Activated CD8-positive, alpha-beta memory T cell treated with anti-CD3 and anti-CD28 coated beads for 24 hours (primary cell): ENCODE data around the gene SORCS2.

Experiments used
- DNase-seq: peaks from one replicate; pipeline ENCODE4 v3.0.0-alpha.2; 2020

Gene SORCS2

DNA sequence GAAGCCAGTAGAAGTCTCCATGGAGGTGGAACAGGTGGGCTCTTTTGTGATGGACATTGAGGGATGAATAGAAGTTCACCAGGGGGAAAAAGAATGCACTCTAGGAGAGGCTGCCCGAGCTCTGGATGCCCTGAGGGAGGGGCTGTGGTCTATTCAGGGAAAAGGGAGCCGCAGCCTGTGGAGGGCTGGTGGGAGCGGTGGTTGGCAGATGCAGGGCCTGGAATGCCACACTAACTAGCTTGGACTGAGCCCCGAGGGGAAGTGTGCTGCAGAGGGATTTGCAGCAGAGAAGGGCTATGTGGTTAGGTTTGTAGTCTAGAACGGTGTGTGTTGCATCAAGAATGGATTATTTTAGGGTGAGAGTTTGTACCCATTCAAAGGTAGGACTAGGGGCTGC is 271.9 kb downstream of the SORCS2 start:
- no peak for DNase-seq

GRCh38 chr4:7465017-7465416 is 272.7 kb downstream of the SORCS2 start:
- no peak for DNase-seq

DNA sequence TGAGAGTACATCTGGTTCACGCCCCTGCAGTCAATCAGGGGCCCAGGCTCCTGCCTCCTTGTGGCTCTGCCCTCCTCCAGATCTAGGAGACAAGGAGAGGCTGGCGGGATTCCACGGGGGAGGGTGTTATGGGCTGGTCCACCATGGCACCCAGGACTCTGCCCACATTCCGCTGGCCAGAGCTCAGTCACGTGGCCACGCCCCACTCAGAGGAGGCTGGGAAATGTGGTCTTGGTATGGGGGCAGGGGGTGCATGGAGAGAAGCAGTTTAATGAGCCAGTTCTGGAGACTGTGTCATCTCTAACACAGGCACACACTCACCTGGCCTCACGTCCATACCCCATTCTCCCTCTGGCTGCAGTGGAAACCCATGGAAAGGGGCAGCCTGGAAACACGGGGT is 273.9 kb downstream of the SORCS2 start:
- no peak for DNase-seq

GRCh38 chr4:7466904-7467303 is 274.6 kb downstream of the SORCS2 start:
- DNase-seq = no peak

- DNase-seq = no peak
These were observed 275.1 kb downstream of the SORCS2 start for GRCh38 chr4:7467471-7467870.

DNA sequence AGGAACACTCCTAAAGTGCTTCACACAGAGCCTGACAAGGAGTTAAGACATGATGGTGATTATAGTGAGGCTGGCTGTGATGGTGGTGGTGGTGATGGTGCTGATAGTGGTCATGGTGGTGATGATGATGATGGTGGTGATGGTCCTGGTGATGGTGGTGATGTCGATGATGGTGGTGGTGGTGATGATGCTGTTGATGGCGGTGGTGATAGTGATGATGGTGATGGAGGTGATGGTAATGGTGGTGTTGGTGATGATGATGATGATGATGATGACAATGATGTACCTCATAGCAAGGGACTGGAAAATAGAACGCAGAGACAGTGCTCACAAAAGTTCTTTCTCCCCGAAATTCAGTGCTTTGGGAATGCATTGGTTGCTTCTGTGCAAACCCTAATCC is 276.7 kb downstream of the SORCS2 start:
- DNase-seq = no peak

DNA sequence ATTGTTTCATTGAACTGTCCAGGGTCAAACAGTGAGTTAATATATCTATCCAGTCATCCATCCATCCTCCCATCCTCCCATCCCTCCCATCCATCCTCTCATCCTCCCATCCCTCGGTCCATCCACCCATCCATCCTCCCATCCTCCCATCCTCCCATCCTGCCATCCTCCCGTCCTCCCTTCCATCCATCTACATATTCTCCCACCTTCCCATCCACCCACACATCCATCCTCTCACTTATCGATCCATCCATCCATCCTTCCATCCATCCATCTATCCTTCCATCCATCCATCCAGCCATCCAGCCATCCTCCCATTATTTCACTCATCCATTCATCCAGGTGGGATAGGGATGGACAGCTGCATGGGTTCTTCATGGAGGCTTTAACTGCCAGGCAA is 277.8 kb downstream of the SORCS2 start:
- DNase-seq = no peak

- DNase-seq = no peak
These were observed 278.3 kb downstream of the SORCS2 start for GRCh38 chr4:7470522-7471128.

DNA sequence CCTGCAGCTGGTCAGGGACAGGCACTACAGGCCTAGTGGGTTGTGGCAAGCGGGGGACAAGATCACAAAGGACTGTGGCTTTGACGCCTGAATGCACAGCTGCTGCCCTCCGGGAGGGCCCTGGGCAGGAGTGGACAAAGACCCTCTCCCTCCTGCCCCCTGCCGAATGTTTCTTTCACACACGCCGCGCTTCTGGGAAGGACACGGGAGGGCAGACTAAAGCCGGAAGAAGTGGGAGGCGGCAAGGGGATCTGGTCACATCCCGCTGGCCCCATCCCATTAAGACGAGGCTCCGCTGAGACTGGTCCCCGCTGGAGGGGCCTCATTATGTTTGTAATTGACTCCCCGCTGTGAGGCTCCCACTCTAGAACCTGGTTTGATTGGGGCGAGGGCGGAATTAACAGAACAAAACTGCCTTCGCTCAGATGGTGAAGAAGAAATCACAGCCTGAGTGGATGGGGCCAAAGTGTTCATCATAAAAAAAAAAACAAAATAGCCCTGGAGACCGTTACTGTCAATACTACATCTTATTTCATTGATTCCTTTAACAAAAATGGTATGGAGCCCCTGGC is 280.2 kb downstream of the SORCS2 start:
- DNase-seq = no peak

GRCh38 chr4:7473081-7473480 is 280.7 kb downstream of the SORCS2 start:
- no peak for DNase-seq

DNA sequence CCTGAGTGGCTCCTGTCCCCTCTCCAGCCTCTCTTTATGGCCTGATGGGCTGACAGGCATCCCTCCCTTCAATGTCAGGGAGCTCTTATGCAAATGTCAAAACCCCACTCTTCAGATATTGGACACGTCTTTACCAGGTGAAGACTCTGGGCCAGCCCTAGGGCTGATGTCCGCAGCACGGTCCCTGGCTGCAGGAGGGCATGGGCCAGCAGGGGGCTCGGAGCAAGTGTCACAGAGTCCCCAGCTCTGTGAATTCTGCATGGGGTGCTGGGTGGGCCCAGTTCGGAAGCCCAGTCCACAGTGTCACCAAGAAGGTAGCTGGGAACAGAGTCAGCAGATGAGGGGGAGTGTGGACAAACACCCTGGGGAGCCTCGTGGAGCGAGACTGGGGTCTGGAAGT is 282.0 kb downstream of the SORCS2 start:
- no peak for DNase-seq

GRCh38 chr4:7475207-7475606 is 282.9 kb downstream of the SORCS2 start:
- DNase-seq = no peak

GRCh38 chr4:7476820-7477219 is 284.5 kb downstream of the SORCS2 start:
- DNase-seq = no peak

DNA sequence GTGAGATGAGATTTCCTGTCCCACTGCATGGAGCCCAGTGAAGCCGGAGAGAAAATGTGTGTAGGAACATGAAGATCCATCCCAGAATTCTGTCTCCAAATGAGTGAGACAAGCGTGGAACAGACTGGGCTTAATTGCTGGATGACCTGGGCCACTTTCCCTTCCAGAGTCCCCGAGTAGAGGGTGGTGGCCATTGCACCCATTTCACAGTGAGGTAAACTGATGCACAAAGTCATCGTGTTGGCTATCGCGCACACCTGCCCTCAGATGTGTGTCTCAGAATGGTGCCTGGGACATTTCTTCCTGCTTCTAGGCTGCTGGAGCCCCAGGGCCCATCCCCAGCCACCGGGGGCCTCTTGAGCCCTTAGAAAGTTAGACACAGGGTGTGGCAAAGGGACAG is 285.4 kb downstream of the SORCS2 start:
- DNase-seq = no peak

DNA sequence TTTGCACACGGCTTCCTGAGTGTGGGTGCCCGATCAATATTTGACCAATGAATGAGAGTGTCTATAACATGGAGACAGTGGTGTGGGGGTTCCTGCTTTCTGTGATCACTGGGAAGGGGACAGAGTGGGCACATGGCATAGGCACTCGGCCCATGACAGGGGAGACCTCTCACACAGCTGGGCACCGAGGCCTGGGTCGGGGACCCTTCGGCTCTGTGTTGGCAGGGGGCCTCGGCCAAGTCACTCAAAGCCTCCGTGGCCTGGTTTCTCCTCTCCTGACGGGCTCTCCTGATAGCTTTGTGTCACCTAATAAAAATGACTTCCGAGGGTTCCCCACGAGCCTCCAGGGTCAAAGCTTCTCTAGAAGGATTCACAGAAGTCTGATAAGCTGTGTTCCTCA is 286.3 kb downstream of the SORCS2 start:
- DNase-seq = no peak

DNA sequence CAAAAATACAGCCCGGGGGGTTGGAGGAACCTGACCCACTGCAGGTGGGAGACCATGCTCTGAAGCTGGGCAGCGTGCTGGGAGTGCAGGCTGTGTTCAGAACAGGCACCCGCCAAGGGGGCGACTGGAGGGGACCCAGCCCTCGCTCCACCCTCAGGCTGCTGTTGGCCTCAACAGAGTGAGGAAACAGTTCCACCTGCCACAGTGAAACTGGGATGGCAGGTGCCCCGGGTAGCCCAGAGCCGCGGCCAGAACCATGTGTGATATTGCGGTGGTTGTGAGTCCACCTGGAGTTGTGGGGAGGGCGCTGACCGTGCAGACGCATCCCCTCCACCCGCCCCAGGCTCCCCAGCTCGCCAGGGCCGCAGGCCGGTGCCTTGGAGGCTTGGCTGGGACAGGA is 288.1 kb downstream of the SORCS2 start:
- no peak for DNase-seq

DNA sequence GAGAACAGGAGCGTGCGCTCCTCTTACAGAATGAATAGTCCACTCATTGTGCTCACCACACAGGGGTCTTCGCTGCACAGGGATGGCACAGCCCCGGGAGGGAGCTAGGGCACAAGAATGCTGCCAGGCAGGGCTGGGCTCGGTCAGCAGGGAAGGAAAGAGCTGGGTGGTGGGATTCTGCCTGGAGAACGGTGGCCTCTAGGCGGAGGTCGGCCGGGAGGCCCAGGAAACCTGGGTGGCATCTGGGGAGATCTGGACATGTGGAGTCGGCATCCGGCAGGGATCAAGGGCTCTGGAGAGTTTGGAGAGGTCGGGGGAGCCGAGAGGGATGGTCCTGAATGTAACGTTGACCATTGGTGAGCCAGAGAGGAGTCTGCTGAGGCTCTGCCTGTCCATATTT is 288.9 kb downstream of the SORCS2 start:
- no peak for DNase-seq

DNA sequence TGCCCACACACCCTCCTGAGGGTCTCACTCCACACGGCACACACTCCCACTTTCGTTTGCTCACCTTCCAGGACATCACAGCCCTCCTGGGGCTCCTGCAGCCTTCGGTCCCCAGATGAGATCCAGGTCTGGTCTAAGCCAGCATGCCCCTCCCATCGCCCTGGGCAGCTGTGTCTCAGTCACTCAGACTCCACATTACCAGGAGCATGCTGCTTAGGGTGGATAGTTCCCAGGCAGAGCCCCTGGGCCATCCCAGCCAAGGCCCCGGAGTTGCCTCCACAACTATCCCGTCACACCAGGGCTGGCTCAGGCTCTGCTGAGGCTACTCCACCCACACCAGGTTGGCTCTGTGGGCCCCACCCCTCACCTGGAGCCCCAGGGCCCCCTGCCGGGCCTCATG is 292.8 kb downstream of the SORCS2 start:
- DNase-seq = no peak

- no peak for DNase-seq
These were observed 293.8 kb downstream of the SORCS2 start for GRCh38 chr4:7486101-7486500.

DNA sequence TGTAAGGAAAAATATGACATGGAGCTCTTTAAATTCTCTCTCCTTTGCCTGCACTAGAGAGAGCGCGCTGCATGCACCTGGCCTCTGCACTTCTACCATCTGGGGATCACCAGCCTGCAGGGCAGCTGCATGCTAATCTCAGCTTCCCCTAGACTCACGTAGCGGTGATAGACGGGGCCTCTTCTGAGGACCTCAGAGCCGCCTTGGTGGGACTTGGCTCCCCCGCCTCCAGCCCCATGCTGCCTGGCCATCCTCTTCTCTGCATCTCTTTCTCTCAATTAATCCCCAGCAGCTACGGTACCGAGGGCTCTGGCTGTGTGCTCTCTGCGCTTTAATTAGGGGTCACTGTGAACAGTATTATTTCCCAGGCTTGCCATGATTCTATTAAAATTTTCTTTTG is 295.2 kb downstream of the SORCS2 start:
- DNase-seq = no peak

GRCh38 chr4:7487998-7488671 is 295.8 kb downstream of the SORCS2 start:
- no peak for DNase-seq

DNA sequence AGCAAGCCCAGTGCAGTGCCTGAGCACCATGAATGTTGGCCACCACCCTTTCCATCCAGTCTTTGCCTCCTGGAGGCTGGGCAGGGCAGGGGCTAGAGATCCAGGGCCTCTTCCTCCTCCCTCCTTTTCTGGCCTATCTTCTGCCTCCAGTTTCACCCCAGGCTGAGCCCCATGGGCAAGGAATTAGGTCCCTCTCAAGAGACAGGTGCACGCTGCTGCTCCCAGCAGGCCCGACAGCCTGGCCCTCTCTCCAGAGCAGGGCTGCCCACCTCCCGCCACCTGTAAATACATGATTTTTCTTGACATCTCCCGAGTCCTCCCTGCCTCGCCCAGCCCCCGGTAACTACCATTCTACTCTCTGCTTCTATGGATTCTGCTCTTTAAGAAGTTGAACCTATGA is 299.6 kb downstream of the SORCS2 start:
- no peak for DNase-seq

DNA sequence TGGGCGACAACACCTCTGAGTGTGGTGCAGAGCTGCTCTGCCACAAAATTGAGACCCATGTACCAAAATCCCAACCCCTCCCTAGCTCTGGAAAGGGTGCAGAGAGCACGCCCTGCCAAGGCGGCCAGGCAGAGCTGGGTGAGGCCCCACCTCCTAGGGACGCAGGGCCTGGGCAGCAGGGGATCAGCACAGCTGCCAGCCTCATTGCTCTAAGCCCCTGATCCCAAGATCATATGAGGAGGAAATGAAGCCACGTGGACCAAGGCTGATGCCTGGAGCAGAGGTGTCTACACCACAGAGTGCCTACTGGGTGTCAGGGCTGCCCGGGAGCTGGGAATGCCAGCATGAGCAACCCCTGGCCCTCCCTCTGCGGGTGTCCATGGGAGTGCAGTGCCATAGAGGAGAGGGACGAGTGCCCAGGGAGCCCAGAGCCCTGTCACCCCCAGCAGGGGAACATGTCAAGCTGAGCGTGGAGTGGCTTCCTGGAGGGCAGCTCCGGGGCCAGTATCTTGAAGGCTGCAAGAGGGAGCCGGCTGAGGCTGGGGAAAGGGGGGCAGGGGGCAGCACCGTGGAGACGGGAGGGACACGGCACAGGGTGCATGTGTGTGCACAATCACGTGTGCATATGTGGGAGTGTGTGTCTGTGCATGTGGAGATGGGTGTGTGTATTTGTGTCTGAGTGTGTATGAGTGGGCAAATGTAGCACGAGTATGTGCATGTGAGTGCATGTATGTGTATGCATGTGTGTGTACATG is 306.3 kb downstream of the SORCS2 start:
- DNase-seq = no peak

DNA sequence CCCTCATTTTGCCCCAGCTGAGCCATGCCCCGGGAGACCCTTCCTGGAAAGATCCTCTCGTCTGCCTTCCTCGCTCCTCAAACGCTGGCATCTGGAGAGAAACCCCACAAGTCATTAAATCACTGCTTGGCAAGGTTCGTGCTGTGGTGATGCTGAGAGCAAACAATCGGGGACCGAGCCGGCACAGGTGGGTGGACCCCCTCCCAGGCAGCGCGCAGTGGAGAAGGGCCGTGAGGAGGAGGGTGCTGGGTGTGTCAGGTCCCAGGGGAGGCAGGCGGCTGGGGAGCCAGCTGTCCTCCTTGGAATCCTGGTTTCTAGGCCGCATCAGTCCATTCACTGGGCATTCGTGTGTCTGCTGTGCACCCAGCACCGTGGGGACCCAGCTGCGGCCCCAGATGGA is 307.3 kb downstream of the SORCS2 start:
- DNase-seq = no peak
